Mesendoderm (in vitro differentiated cells): ENCODE measurements around the gene SNX8. TPM values are rescaled to one million over a fixed set of nuclear protein-coding genes. Genes with fewer than 3 reads are reported as not detected.

Experiments used
- DNase-seq: peaks from one replicate; pipeline ENCODE4 v3.0.0; 2013
- H2AK5ac ChIP-seq: 2 replicates; pipeline ENCODE4 v1.6.1; 2013; ENCODE audit warnings: low read length, inconsistent platforms
- H2BK120ac ChIP-seq: 2 replicates; pipeline ENCODE4 v1.6.1; 2013; ENCODE audit warnings: low read depth, mild to moderate bottlenecking, low read length, moderate library complexity, mixed read lengths
- H2BK15ac ChIP-seq: replicated peaks from 2 replicates; pipeline ENCODE4 v1.6.1; 2013; ENCODE audit warnings: low read depth, mild to moderate bottlenecking, moderate library complexity
- H2BK5ac ChIP-seq: 2 replicates; pipeline ENCODE4 v1.6.1; 2013; ENCODE audit warnings: low read length, inconsistent platforms
- H3K18ac ChIP-seq: 2 replicates; pipeline ENCODE4 v1.6.1; 2013; ENCODE audit warnings: mild to moderate bottlenecking, low read length, mixed read lengths
- H3K23ac ChIP-seq: one replicate; pipeline ENCODE4 v1.6.1; 2013; ENCODE audit warnings: low read length
- H3K27ac ChIP-seq: 2 replicates; pipeline ENCODE4 v1.5.1; 2013; ENCODE audit warnings: low read depth, mild to moderate bottlenecking, inconsistent platforms, low read length, moderate library complexity
- H3K27me3 ChIP-seq: 2 replicates; pipeline ENCODE4 v1.6.1; 2013; ENCODE audit warnings: low read length, control low read depth, mild to moderate bottlenecking, inconsistent platforms; ENCODE audit not compliant: insufficient read depth, poor library complexity
- H3K36me3 ChIP-seq: 2 replicates; pipeline ENCODE4 v1.6.1; 2013; ENCODE audit warnings: low read length, inconsistent platforms; ENCODE audit not compliant: control insufficient read depth, insufficient read depth
- H3K4ac ChIP-seq: one replicate; pipeline ENCODE4 v1.6.1; 2013; ENCODE audit warnings: low read depth, mild to moderate bottlenecking, low read length, moderate library complexity
- H3K4me1 ChIP-seq: 2 replicates; pipeline ENCODE4 v1.6.1; 2013; ENCODE audit warnings: low read depth, low read length, inconsistent platforms; ENCODE audit not compliant: control insufficient read depth
- H3K4me2 ChIP-seq: 2 replicates; pipeline ENCODE4 v1.6.1; 2013; ENCODE audit warnings: low read length
- H3K4me3 ChIP-seq: 2 replicates; pipeline ENCODE4 v1.5.1; 2013; ENCODE audit warnings: mild to moderate bottlenecking, low read length
- H3K56ac ChIP-seq: one replicate; pipeline ENCODE4 v1.6.1; 2013; ENCODE audit warnings: low read length
- H3K79me1 ChIP-seq: 2 replicates; pipeline ENCODE4 v1.6.1; 2013; ENCODE audit warnings: low read length, inconsistent platforms
- H3K79me2 ChIP-seq: 2 replicates; pipeline ENCODE4 v1.6.1; 2013; ENCODE audit warnings: mild to moderate bottlenecking, low read length; ENCODE audit not compliant: control insufficient read depth, insufficient read depth
- H3K9ac ChIP-seq: 2 replicates; pipeline ENCODE4 v1.6.1; 2013; ENCODE audit warnings: low read length, inconsistent platforms
- H4K5ac ChIP-seq: one replicate; pipeline ENCODE4 v1.6.1; 2013; ENCODE audit warnings: low read length
- H4K8ac ChIP-seq: one replicate; pipeline ENCODE4 v1.6.1; 2013; ENCODE audit warnings: low read depth, mild to moderate bottlenecking, control low read depth, low read length, moderate library complexity
- WGBS: extraction: QIAGEN DNeasy Blood & Tissue Kit; methylation state at CpG from one replicate; pipeline ENCODE4 v1.1.7; 2013; ENCODE audit warnings: low lambda C conversion rate, missing lambda C conversion rate; ENCODE audit not compliant: insufficient coverage; ENCODE audit errors: extremely low coverage; 5-methylcytosine and 5-hydroxymethylcytosine counted together
- polyA plus RNA-seq, 2 experiments: library from polyadenylated mRNA; stranded (reverse); fragments of 200-250 nt; gene quantifications; one replicate each; pipeline ENCODE4 v1.2.3, GENCODE V29; 2013

Gene SNX8, protein sequence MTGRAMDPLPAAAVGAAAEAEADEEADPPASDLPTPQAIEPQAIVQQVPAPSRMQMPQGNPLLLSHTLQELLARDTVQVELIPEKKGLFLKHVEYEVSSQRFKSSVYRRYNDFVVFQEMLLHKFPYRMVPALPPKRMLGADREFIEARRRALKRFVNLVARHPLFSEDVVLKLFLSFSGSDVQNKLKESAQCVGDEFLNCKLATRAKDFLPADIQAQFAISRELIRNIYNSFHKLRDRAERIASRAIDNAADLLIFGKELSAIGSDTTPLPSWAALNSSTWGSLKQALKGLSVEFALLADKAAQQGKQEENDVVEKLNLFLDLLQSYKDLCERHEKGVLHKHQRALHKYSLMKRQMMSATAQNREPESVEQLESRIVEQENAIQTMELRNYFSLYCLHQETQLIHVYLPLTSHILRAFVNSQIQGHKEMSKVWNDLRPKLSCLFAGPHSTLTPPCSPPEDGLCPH
- 12.2 TPM for polyA plus RNA-seq (2013, experiment 1 of 2)
- polyA plus RNA-seq (2013, experiment 2 of 2): 12.5 TPM

DNA sequence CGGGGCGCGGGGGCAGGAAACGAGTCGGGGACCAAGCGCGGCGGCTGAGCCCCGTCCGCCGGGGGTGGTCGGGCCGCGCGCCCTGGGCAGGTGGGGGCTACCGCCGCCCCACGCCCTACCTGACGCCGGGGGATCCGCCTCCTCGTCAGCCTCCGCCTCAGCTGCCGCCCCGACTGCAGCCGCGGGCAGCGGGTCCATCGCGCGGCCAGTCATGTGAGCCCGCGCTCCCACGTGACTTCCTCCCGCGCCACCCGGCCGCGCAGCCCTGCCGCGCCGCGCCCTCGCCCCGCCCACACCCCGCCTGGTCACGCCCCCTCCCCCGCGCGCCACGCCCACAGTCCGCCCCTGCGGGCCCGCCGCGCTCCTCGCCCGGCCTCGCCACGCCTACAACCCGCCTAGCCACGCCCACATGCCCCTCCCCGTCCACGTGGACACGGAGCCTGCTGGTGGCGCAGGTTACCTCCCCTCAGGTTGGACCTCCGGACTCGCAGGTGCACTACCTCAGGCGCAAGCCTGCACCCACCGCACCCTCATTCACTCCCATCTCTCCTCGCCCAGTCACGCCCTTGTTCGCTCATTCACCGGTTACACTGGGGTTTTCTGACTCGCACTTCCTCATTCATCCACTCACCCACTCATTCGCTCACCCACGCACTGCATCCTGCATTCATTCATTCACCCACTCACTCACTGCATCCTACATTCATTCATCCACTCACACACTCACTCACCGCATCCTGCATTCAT is at the start of gene SNX8:
SNX8 (minus strand) TSS at position 233 of the 747 bp plus-strand sequence; CDS start at position 213, 20 bp downstream.
- H3K27ac ChIP-seq: no peak within 1 kb of the TSS

DNA sequence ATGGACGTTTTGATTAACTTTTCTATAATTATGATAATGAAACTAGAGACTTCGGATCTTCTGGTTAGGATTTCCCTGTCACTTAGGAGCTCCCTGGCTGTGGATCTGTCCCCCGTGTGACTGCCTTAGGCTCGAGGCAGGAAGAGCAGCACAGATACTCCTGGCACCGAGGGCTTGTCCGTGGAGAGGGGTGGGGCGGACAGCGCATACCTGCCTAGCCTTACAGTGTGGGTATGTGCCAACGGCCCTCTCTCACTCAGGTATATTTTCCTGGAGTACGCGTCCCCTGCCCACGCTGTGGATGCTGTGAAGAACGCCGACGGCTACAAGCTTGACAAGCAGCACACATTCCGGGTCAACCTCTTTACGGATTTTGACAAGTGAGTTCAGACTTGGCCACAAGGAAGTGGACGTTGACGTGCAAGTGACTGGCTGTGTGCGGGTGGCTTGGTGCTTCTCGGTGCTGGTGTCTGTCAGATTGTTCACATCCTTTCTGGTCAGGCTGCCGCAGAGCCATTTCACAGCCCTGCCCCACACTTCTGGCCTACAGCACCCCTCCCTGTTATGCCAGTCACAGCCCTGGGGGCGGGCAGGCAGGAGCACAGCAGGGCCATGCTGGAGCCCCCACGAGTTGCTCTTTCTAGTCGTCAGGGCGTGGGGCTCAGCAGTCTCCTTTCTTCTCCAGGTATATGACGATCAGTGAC is 48.3 kb upstream of the SNX8 start:
- H3K27me3 ChIP-seq: no peaks in the 10 kb centered on the region
- no peak overlapping the region for H3K4ac ChIP-seq
- no peak overlapping the region for H3K18ac ChIP-seq
- H3K23ac ChIP-seq: no peak overlapping the region
- no peak overlapping the region for H2BK120ac ChIP-seq
- no peaks in the 10 kb centered on the region for H3K4me1 ChIP-seq
- no peak overlapping the region for H4K8ac ChIP-seq
- H3K4me3 ChIP-seq: no peak overlapping the region
- H2AK5ac ChIP-seq: no peak overlapping the region
- no peak for DNase-seq
- WGBS: no CpG with 5 or more reads among the region's 27 CpGs
- peaks cover 13% of the 10 kb centered on the region for H3K79me1 ChIP-seq
- H4K5ac ChIP-seq: no peak overlapping the region
- H3K9ac ChIP-seq: no peak overlapping the region
- H2BK5ac ChIP-seq: no peak overlapping the region
- H3K27ac ChIP-seq: no peak overlapping the region
- H2BK15ac ChIP-seq: no peak overlapping the region
- peaks cover 42% of the 10 kb centered on the region for H3K79me2 ChIP-seq
- no peak overlapping the region for H3K56ac ChIP-seq
- peaks cover 30% of the 10 kb centered on the region for H3K36me3 ChIP-seq
- H3K4me2 ChIP-seq: no peak overlapping the region

More for the DNA sequence above, at the start of gene SNX8:
- Histone ChIP-seq H3K23ac (no peak within 1 kb of the TSS), H2BK5ac (no peak within 1 kb of the TSS), H4K5ac (no peak within 1 kb of the TSS), H3K4me2 (peak within 1 kb of the TSS; percentile 69), H3K4me1 (peaks cover 2% of the 10 kb centered on the region), H3K9ac (peak within 1 kb of the TSS; percentile 83), H2AK5ac (no peak within 1 kb of the TSS), H3K79me1 (peaks cover 1% of the 10 kb centered on the region), H3K27me3 (no peaks in the 10 kb centered on the region), H2BK15ac (no peak within 1 kb of the TSS), H3K56ac (peak within 1 kb of the TSS; percentile 93), H3K4me3 (peak within 1 kb of the TSS; percentile 70), H3K4ac (peak within 1 kb of the TSS; percentile 22), H3K36me3 (no peaks in the 10 kb centered on the region), H4K8ac (no peak within 1 kb of the TSS), H3K18ac (peak within 1 kb of the TSS; percentile 28), H3K79me2 (peaks cover 4% of the 10 kb centered on the region), H2BK120ac (no peak within 1 kb of the TSS)
- DNase-seq: peak; percentile 91
- 100% methylated on average over 1 of the region's 78 CpGs for WGBS

DNA sequence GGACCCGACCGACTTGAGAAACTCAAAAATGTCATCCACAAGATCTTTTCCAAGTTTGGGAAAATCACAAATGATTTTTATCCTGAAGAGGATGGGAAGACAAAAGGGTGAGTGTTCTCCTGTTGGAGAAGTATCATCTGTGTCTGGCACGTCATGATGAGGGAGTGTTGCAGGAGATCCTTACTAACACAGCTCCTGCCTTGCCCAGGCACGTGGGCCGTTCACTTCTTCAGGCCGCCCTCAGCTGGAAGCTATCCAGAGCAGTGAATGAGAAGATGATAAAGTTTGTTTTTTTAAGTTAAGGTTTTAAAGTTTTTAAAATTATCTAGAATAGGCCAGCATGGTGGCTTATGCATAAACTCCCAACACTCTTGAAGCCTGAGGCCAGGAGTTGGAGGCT is 46.6 kb upstream of the SNX8 start:
- no peak overlapping the region for H2AK5ac ChIP-seq
- H3K4me1 ChIP-seq: no peaks in the 10 kb centered on the region
- peaks cover 11% of the 10 kb centered on the region for H3K79me1 ChIP-seq
- H3K23ac ChIP-seq: no peak overlapping the region
- H3K27me3 ChIP-seq: no peaks in the 10 kb centered on the region
- H3K56ac ChIP-seq: no peak overlapping the region
- H3K79me2 ChIP-seq: peaks cover 58% of the 10 kb centered on the region
- no peak overlapping the region for H2BK15ac ChIP-seq
- H4K8ac ChIP-seq: no peak overlapping the region
- H3K9ac ChIP-seq: no peak overlapping the region
- H3K36me3 ChIP-seq: peaks cover 25% of the 10 kb centered on the region
- H3K27ac ChIP-seq: no peak overlapping the region
- H3K4me3 ChIP-seq: no peak overlapping the region
- no CpG with 5 or more reads among the region's 6 CpGs for WGBS
- H2BK5ac ChIP-seq: no peak overlapping the region
- H3K18ac ChIP-seq: no peak overlapping the region
- H3K4me2 ChIP-seq: no peak overlapping the region
- no peak overlapping the region for H3K4ac ChIP-seq
- H2BK120ac ChIP-seq: no peak overlapping the region
- H4K5ac ChIP-seq: no peak overlapping the region
- no peak for DNase-seq

DNA sequence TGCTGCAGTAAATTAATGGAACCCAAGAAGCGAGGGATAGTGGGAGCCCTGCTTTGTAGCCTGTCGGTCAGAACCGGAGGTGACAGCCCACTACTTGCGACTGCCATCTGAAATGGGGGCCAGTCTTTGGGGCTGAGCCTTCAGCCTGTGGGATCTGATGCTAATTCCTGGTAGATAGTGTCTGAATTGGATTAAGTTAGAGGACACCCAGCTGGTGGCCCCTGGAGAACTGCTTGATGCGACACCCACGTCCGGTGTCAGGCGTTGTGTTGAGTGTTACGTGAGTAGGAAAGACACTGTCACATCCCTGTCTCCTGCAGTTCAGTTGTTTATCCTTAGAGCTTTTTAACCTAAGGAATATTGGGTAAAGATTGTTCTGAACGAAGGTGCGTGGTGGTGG is 45.4 kb upstream of the SNX8 start:
- Histone ChIP-seq H4K8ac (no peak overlapping the region), H3K23ac (no peak overlapping the region), H3K4ac (no peak overlapping the region), H3K18ac (no peak overlapping the region), H2AK5ac (no peak overlapping the region), H3K4me2 (no peak overlapping the region), H2BK15ac (no peak overlapping the region), H3K56ac (no peak overlapping the region), H3K9ac (no peak overlapping the region), H3K27ac (no peak overlapping the region), H3K79me1 (peaks cover 8% of the 10 kb centered on the region), H3K27me3 (no peaks in the 10 kb centered on the region), H3K4me3 (no peak overlapping the region), H3K79me2 (peaks cover 70% of the 10 kb centered on the region), H4K5ac (no peak overlapping the region), H3K36me3 (peaks cover 22% of the 10 kb centered on the region), H2BK5ac (no peak overlapping the region), H3K4me1 (no peaks in the 10 kb centered on the region), H2BK120ac (no peak overlapping the region)
- DNase-seq: peak; percentile 18
- WGBS: no CpG with 5 or more reads among the region's 11 CpGs

DNA sequence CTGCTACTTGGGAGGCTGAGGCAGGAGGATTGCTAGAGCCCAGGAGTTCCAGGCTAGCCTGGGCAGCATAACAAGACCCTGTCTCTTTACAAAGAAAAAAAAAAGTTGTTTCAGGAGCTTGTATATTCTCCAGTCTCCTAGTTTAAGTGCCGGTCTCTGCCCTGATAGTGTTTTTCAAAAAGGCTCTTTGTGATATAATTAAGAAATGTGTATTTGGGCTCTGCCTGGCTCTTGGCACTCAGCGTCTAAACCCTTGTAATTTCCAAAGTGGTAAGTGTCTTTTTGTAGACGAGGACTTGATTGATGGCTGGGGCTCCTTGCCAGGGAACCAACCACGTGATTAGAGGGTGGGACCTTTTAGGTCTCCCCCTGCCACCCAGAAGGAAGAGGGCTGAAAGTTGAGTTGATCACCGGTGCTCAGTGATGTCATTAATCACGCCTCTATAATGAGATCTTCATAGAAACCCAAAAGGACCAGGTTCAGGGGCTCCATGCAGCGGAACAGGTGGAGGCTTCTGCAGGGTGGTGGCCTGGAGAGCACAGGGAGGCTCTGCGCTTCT is 44.8 kb upstream of the SNX8 start:
- DNase-seq: no peak

More for the DNA sequence above, 44.8 kb upstream of the SNX8 start:
- H3K4me3 ChIP-seq: no peak overlapping the region
- no peaks in the 10 kb centered on the region for H3K4me1 ChIP-seq
- no peak overlapping the region for H3K9ac ChIP-seq
- H4K8ac ChIP-seq: no peak overlapping the region
- no peak overlapping the region for H2BK120ac ChIP-seq
- no peak overlapping the region for H3K23ac ChIP-seq
- H3K79me2 ChIP-seq: peaks cover 70% of the 10 kb centered on the region
- no CpG with 5 or more reads among the region's 8 CpGs for WGBS
- H3K18ac ChIP-seq: no peak overlapping the region
- peaks cover 19% of the 10 kb centered on the region for H3K36me3 ChIP-seq
- no peak overlapping the region for H2AK5ac ChIP-seq
- no peak overlapping the region for H2BK15ac ChIP-seq
- H3K56ac ChIP-seq: no peak overlapping the region
- H3K27ac ChIP-seq: no peak overlapping the region
- no peak overlapping the region for H2BK5ac ChIP-seq
- H4K5ac ChIP-seq: no peak overlapping the region
- H3K4ac ChIP-seq: no peak overlapping the region
- no peak overlapping the region for H3K4me2 ChIP-seq
- H3K27me3 ChIP-seq: no peaks in the 10 kb centered on the region
- peaks cover 8% of the 10 kb centered on the region for H3K79me1 ChIP-seq
